K562 (cell line): ENCODE data around the gene BFSP1. TPM values are rescaled to one million over a fixed set of nuclear protein-coding genes. Genes with fewer than 3 reads are reported as not detected.

Experiments used
- ATAC-seq: fragments of 200-7000 bp; cut with Tn5 transposase; 3 replicates; pipeline ENCODE4 v1.9.1; 2020; ENCODE audit warnings: moderate library complexity
- BruUV-seq: library from RNA; stranded (reverse); fragments of 400-500 nt; replicated peaks from 2 replicates; lab custom pipeline; 2021; lab: Mats Ljungman, UMichigan
- CTCF ChIA-PET: fragments of 300-600 bp; formaldehyde crosslinking; extraction: SDS; loops from one replicate; lab custom pipeline; 2021; ENCODE audit warnings: low intra/inter-chr PET ratio; lab: Yijun Ruan, JAX
- POLR2A ChIA-PET: fragments of 300-600, 350-650 bp; sonication (Branson Sonifier 250); formaldehyde crosslinking; extraction: SDS; loops from one replicate; lab custom pipeline; 2021; ENCODE audit warnings: antibody characterized with exemption, inconsistent platforms; lab: Yijun Ruan, JAX
- DNase-seq, 4 experiments: peaks; one replicate each; pipeline versions ENCODE4 v3.0.0 to v3.0.0-alpha.2; 2011 to 2018; ENCODE audit warnings: low spot score in 3 of 4, mixed read lengths in 3 of 4; ENCODE audit errors: extremely low read depth in 1 of 4
- FAIRE-seq: peaks from 2 replicates; lab custom pipeline; 2011; peaks lifted over from hg19 to GRCh38; lab: Jason Lieb, UNC
- H2AFZ ChIP-seq: 2 replicates; pipeline ENCODE4 v1.6.0; 2011; ENCODE audit warnings: low read depth, low read length, control low read depth, inconsistent platforms
- H3K27ac ChIP-seq: fragments of 200-600 bp; 3 replicates; pipeline ENCODE4 v1.8.0; 2011; ENCODE audit warnings: low read depth, mild to moderate bottlenecking, control low read depth, inconsistent platforms, low read length, moderate library complexity, mixed read lengths; ENCODE audit errors: extremely low read depth
- H3K27me3 ChIP-seq, 2 experiments: fragments of 300-600 bp in 1 of 2; 2 replicates in 1 of 2; 3 replicates in 1 of 2; pipeline versions ENCODE4 v1.6.0 to v1.8.0; 2011; ENCODE audit warnings: inconsistent platforms in 2 of 2, low read length in 2 of 2, mild to moderate bottlenecking in 1 of 2, mixed read lengths in 1 of 2, moderate library complexity in 1 of 2; ENCODE audit not compliant: control insufficient read depth in 2 of 2, insufficient read depth in 2 of 2
- H3K36me3 ChIP-seq: fragments of 300-600 bp; 3 replicates; pipeline ENCODE4 v1.8.0; 2011; ENCODE audit warnings: mild to moderate bottlenecking, low read length, inconsistent platforms; ENCODE audit not compliant: control insufficient read depth, insufficient read depth
- H3K4me1 ChIP-seq, 2 experiments: fragments of 200-600 bp in 1 of 2; replicated peaks in 1 of 2; 2 replicates in 1 of 2; 3 replicates in 1 of 2; pipeline versions ENCODE4 v1.5.1 to v1.8.0; 2011; ENCODE audit warnings: inconsistent platforms in 2 of 2, low read length in 2 of 2, mild to moderate bottlenecking in 1 of 2, mixed read lengths in 1 of 2, moderate library complexity in 1 of 2; ENCODE audit not compliant: control insufficient read depth in 2 of 2, insufficient read depth in 2 of 2
- H3K4me2 ChIP-seq: 2 replicates; pipeline ENCODE4 v1.6.1; 2011; ENCODE audit warnings: low read length, control low read depth, inconsistent platforms, mixed read lengths; ENCODE audit not compliant: insufficient read depth
- H3K4me3 ChIP-seq: fragments of 200-600 bp; sonication (generic), shearing (Covaris generic); 2 replicates; pipeline ENCODE4 v1.5.1; 2016; ENCODE audit warnings: control low read depth, inconsistent platforms
- H3K79me2 ChIP-seq: fragments of 200-600 bp; 3 replicates; pipeline ENCODE4 v1.8.0; 2011; ENCODE audit warnings: low read length, inconsistent platforms; ENCODE audit not compliant: control insufficient read depth, insufficient read depth
- H3K9ac ChIP-seq, 2 experiments: 2 replicates each; pipeline versions ENCODE4 v1.6.0 to v1.6.1; 2011; ENCODE audit warnings: low read depth in 2 of 2, low read length in 2 of 2, control low read depth in 1 of 2, inconsistent platforms in 1 of 2, mild to moderate bottlenecking in 1 of 2, mixed read lengths in 1 of 2; ENCODE audit not compliant: insufficient read depth in 1 of 2
- H3K9me1 ChIP-seq: one replicate; pipeline ENCODE4 v1.6.0; 2011; ENCODE audit warnings: inconsistent platforms, mild to moderate bottlenecking, low read length, moderate library complexity; ENCODE audit not compliant: control insufficient read depth, insufficient read depth
- H3K9me3 ChIP-seq: replicated peaks from 2 replicates; pipeline ENCODE4 v1.5.1; 2011; ENCODE audit warnings: low read depth, low read length, inconsistent platforms; ENCODE audit not compliant: control insufficient read depth, insufficient read depth
- H4K20me1 ChIP-seq: replicated peaks from 2 replicates; pipeline ENCODE4 v1.6.1; 2011; ENCODE audit warnings: low read length, inconsistent platforms, mixed read lengths; ENCODE audit not compliant: control insufficient read depth, insufficient read depth
- GTF3C2 ChIP-seq: IDR thresholded peaks from 3 replicates; pipeline ENCODE4 v1.6.1; 2011; ENCODE audit warnings: borderline replicate concordance, mild to moderate bottlenecking, moderate library complexity; ENCODE audit not compliant: insufficient read length; ENCODE audit errors: extremely low read depth
- KDM5B ChIP-seq: fragments of 200-600 bp; sonication (generic); IDR thresholded peaks from 2 replicates; pipeline ENCODE4 v1.6.1; 2012; ENCODE audit warnings: low read depth, mild to moderate bottlenecking, moderate library complexity, low read length, control low read depth, inconsistent platforms; ENCODE audit not compliant: insufficient replicate concordance
- MTA3 ChIP-seq: fragments of 450-650 bp; formaldehyde crosslinking; IDR thresholded peaks from 2 replicates; pipeline ENCODE4 v1.6.1; 2017; ENCODE audit warnings: mild to moderate bottlenecking, borderline replicate concordance
- NFIX ChIP-seq: fragments of 250-450 bp; sonication (Bioruptor Pico); IDR thresholded peaks from 2 replicates; pipeline ENCODE4 v1.4.0; 2020; ENCODE audit warnings: low read depth, mild to moderate bottlenecking, moderate library complexity
- ZNF586 ChIP-seq: fragments of 450-650 bp; formaldehyde crosslinking; conservative IDR thresholded peaks from 2 replicates; pipeline ENCODE4 v1.4.0; 2020; ENCODE audit warnings: mild to moderate bottlenecking, moderate library complexity
- WGBS: fragments of 100-300 bp; shearing (Covaris generic); methylation state at CpG from one replicate; pipeline ENCODE4 v1.1.6; 2016; ENCODE audit warnings: low coverage, mixed read lengths; ENCODE audit not compliant: insufficient coverage; ENCODE audit errors: missing lambda C conversion rate; 5-methylcytosine and 5-hydroxymethylcytosine counted together
- in situ Hi-C: fragments of 300-500 bp; cut with MboI; formaldehyde crosslinking; loops from 4 replicates; pipeline ENCODE4 v1.15.0; 2018; ENCODE audit warnings: inconsistent platforms, mixed read lengths
- intact Hi-C: fragments of 100-400 bp; cut with micrococcal nuclease; formaldehyde crosslinking; loops from 2 replicates; pipeline ENCODE4 v1.14.2; 2022
- polyA plus RNA-seq, 8 experiments: library from polyadenylated mRNA; depleted of rRNA in 4 of 8; stranded (reverse) in 5 of 8; unstranded in 3 of 8; fragments of >200 nt; fragmentation: Nextera tagmentation in 2 of 8; fragmentation: Illumina TruSeq in 1 of 8; extraction: Ambion mirVana in 2 of 8; extraction: Trizol in 1 of 8; gene quantifications; 2 replicates each; pipeline versions ENCODE4 v1.2.1 to v1.2.3, GENCODE V29; 2011 to 2014; ENCODE audit warnings: inconsistent platforms in 1 of 8, missing spikeins in 1 of 8
- total RNA-seq, 7 experiments: library from RNA; depleted of rRNA in 6 of 7; stranded (reverse); fragments of >200 nt in 6 of 7; fragmentation: Illumina TruSeq in 2 of 7; extraction: Trizol in 2 of 7; gene quantifications; 2 replicates each; pipeline versions ENCODE4 v1.2.1 to v1.2.3, GENCODE V29; 2011 to 2021; ENCODE audit warnings: low replicate concordance in 1 of 7

The BFSP1 gene
- total and polyA plus RNA-seq, 9 of the 15 experiments (the other 6 are each of a cell fraction or from before 2014, with no cell fraction given) = 0.09 to 0.86 (median 0.40) TPM

- TF ChIP-seq NFIX (CRISPR knock-in tag) = no peak
- no peak for TF ChIP-seq ZNF586 (CRISPR knock-in tag)
- TF ChIP-seq GTF3C2 = no peak
- no peak for TF ChIP-seq KDM5B
- no peak for TF ChIP-seq MTA3
These were observed 17.2 kb downstream of the BFSP1 start for GRCh38 chr20:17513939-17514338.

More at GRCh38 chr20:17513939-17514338, 17.2 kb downstream of the BFSP1 start:
- H3K9me3 ChIP-seq = no peaks in the 10 kb centered on the region
- DNase-seq = no peak
- no peaks in the 10 kb centered on the region for H4K20me1 ChIP-seq
- CTCF ChIA-PET = no interaction called here
- ATAC-seq = no peak
- 0% methylated on average over 2 of the region's 2 CpGs for WGBS
- no peaks in the 10 kb centered on the region for H3K9me1 ChIP-seq
- no peaks in the 10 kb centered on the region for H3K4me1 ChIP-seq
- peaks cover 8 to 15% of the 10 kb centered on the region in 2 experiments; a peak in 4 of 5 replicates for H3K27me3 ChIP-seq
- no peak overlapping the region for H2AFZ ChIP-seq
- no peaks in the 10 kb centered on the region for H3K79me2 ChIP-seq
- no peak overlapping the region for H3K9ac ChIP-seq
- no peak overlapping the region for H3K4me3 ChIP-seq
- POLR2A ChIA-PET = interaction anchor here (0.7 kb wide), 1 partner anchor 346 kb away, joined by 3 read pairs; no protein-coding TSS in a partner anchor
- intact Hi-C loops (no loop called here), in situ Hi-C loops (loop anchor here (25.0 kb wide), 1 partner anchor 773 kb away; the partner anchor contains the start of gene ZNF133)
- no peak overlapping the region for H3K4me2 ChIP-seq
- no peak overlapping the region for H3K27ac ChIP-seq
- H3K36me3 ChIP-seq = no peaks in the 10 kb centered on the region
- no TSS peak for BruUV-seq
- no peak for FAIRE-seq
